Fibroblast of pulmonary artery (primary cell): ENCODE results near the gene UTP3.
"Not testable (repeated sequence)": the region's sequence is repeated elsewhere in the genome, so short reads cannot be mapped to it uniquely, and the experiment has no call there.

Experiments
- DNase-seq: peaks from one replicate; pipeline ENCODE4 v3.0.0-alpha.2; 2010; ENCODE audit warnings: low read depth
- H3K4me3 ChIP-seq: replicated peaks from 2 replicates; pipeline ENCODE4 v1.5.1; 2011; ENCODE audit warnings: low read depth, mild to moderate bottlenecking, control low read depth, low read length, moderate library complexity
- CTCF ChIP-seq: IDR thresholded peaks from 2 replicates; pipeline ENCODE4 v1.5.1; 2011; ENCODE audit warnings: mild to moderate bottlenecking, control low read depth, low read length, inconsistent platforms; ENCODE audit errors: missing control alignments

Gene UTP3

DNA sequence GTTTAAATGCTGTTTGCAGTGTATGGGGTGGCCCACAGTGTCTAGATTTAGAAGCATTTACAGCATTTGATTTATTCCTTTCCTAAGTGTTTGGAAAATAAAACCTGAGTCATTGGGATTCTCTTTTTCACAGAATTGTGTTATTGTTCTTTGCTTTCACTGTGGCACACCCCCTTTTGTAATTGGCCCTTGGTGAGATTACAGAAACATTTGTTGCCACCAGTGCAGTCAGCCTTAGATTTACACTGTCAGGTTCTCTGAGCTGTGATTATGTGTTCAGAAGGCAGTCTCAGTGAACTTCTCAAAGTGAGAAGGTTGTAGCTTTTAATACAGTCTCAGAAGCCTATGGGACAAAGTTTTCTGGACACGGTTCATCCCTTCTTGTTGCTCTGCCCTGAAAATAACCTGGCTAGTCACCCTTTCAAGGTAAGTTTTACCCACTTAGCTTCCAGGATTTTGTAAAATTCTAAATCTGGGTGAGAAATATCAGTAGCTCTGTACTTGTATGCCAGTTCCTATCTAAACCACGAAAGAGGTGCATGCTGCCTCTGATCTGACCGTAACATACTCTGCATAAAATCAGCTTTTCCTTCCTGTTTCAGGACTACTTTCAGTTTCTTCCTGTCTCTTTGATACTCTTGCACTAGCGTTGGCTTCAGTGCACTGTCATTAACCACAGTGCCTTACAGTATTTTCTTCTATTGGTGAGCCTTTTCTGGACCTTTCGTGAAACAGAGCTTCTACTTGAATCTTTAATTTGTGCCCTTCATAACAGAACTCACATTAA is 46.0 kb downstream of the UTP3 start:
- H3K4me3 ChIP-seq: peak overlapping the region; percentile 46
- no peak for TF ChIP-seq CTCF
- DNase-seq: peak; percentile 65

GRCh38 chr4:70734971-70735370 is 46.6 kb downstream of the UTP3 start:
- H3K4me3 ChIP-seq: peak overlapping the region; percentile 46
- TF ChIP-seq CTCF: no peak
- no peak for DNase-seq

- peak; percentile 70 for DNase-seq
- TF ChIP-seq CTCF: peak; percentile 10
Measured at GRCh38 chr4:70735915-70736314, 47.6 kb downstream of the UTP3 start.

DNA sequence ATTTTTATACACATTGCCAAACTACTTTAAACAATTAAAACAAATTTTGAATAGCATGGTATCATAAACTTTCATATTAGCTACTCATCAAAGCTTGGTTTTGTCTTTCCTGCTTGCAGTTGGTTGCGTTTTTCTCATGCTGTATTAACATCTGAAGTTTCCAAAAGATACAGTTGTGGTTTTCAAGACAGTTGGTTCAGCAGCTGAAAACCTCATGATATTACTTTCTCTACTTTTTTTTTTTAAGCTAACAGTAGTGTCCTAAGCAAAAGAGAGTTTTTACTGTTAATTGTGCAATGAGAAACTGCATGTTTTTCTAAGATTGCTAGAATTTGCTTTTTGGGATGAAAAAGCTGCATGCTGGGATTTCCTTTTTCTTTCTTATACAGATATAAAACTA is 48.7 kb downstream of the UTP3 start:
- no peak for DNase-seq
- no peak overlapping the region for H3K4me3 ChIP-seq

More at GRCh38 chr4:70735915-70736314, 47.6 kb downstream of the UTP3 start:
- not testable (repeated sequence) for H3K4me3 ChIP-seq

GRCh38 chr4:70737409-70737808 is 49.1 kb downstream of the UTP3 start:
- H3K4me3 ChIP-seq: no peak overlapping the region
- no peak for DNase-seq
- TF ChIP-seq CTCF: no peak

More for the DNA sequence above, 48.7 kb downstream of the UTP3 start:
- no peak for TF ChIP-seq CTCF

DNA sequence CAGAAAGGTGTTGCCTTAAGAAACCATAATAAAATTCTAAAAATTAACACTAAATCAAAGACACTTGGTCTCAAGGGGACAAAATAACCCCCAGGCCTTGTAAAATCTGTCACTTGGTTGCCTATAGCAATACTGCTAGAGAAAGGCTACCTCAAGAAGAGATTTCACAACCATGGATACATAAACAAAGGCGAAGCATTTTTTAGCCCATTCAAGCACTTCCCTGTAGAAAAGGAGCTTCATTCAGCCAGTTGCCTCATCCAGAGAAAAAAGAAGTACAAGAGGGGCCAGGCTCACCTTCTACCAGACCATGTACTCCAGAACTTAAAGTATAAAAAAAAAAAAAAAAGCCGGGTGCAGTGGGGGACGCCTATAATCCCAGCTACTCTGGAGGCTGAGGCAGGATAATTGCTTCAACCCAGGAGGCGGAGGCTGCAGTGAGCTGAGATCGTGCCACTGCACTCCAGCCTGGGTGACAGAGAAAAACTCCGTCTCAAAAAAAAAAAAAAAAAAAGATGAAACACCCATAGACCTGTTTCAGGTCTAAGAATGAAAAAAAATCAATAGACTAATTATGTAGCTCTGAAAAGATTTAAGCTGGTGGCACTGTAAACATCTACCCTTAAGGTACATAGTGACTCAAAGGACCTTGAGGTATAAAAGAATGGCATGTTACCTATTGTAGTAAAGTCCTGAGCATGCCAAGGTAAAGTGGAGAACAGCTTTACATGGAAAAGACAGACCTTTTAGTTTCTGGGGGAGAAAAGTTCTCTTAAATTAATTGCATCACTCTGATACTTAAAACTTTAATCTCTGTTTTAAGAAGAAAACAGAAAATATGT is 51.4 kb downstream of the UTP3 start:
- no peak for TF ChIP-seq CTCF
- no peak overlapping the region for H3K4me3 ChIP-seq
- DNase-seq: no peak
